Liver (tissue), 9 donors: ENCODE data around the gene TRABD. TPM values are rescaled to one million over a fixed set of nuclear protein-coding genes. Genes with fewer than 3 reads are reported as not detected.

ENCODE experiments used
- DNase-seq: peaks from one replicate; pipeline ENCODE4 v3.0.0-alpha.2; 2017; ENCODE audit warnings: low spot score
- H3K27ac ChIP-seq, 2 donors: one replicate each; pipeline ENCODE4 v1.7.0; 2013; ENCODE audit warnings: inconsistent platforms in 2 of 2, low read length in 2 of 2, control low read depth in 1 of 2, low read depth in 1 of 2, mild to moderate bottlenecking in 1 of 2
- H3K27me3 ChIP-seq, 4 donors: one replicate each; pipeline versions ENCODE4 v1.6.1 to v1.7.0; 2013; ENCODE audit warnings: low read length in 3 of 4, inconsistent platforms in 1 of 4, mild to moderate bottlenecking in 1 of 4, moderate library complexity in 1 of 4; ENCODE audit not compliant: control insufficient read depth in 4 of 4, insufficient read depth in 4 of 4
- H3K36me3 ChIP-seq, 4 donors: one replicate each; pipeline versions ENCODE4 v1.6.1 to v1.7.0; 2013; ENCODE audit warnings: low read length in 3 of 4, mild to moderate bottlenecking in 3 of 4, low read depth in 1 of 4, moderate library complexity in 1 of 4; ENCODE audit not compliant: control insufficient read depth in 4 of 4, insufficient read depth in 3 of 4
- H3K4me1 ChIP-seq, 4 donors: one replicate each; pipeline versions ENCODE4 v1.6.1 to v1.7.0; 2013; ENCODE audit warnings: low read length in 3 of 4, mild to moderate bottlenecking in 3 of 4, moderate library complexity in 1 of 4; ENCODE audit not compliant: control insufficient read depth in 4 of 4, insufficient read depth in 4 of 4
- H3K4me3 ChIP-seq, 3 donors: one replicate each; pipeline versions ENCODE4 v1.6.1 to v1.7.0; 2013; ENCODE audit warnings: low read length in 3 of 3, control low read depth in 1 of 3, low read depth in 1 of 3, mild to moderate bottlenecking in 1 of 3
- H3K9ac ChIP-seq, 2 donors: one replicate each; pipeline ENCODE4 v1.7.0; 2013; ENCODE audit warnings: low read length in 2 of 2, mild to moderate bottlenecking in 2 of 2, moderate library complexity in 2 of 2, control low read depth in 1 of 2, low read depth in 1 of 2
- H3K9me3 ChIP-seq, 4 donors: one replicate each; pipeline versions ENCODE4 v1.6.1 to v1.7.0; 2013; ENCODE audit warnings: low read length in 3 of 4; ENCODE audit not compliant: control insufficient read depth in 4 of 4
- CTCF ChIP-seq: fragments of 150-350 bp; IDR thresholded peaks from 2 replicates; pipeline ENCODE4 v1.5.1; 2017; ENCODE audit warnings: improper control_type of control experiment, low read depth, low read length; ENCODE audit not compliant: missing input control
- EGR1 ChIP-seq, 2 donors: IDR thresholded peaks; 2 replicates each; pipeline ENCODE4 v1.6.1; 2016 to 2018; ENCODE audit warnings: antibody characterized with exemption in 2 of 2, low read depth in 2 of 2
- FOXA1 ChIP-seq: IDR thresholded peaks from 2 replicates; pipeline ENCODE4 v1.6.1; 2016; ENCODE audit warnings: antibody characterized with exemption
- FOXA2 ChIP-seq: IDR thresholded peaks from 2 replicates; pipeline ENCODE4 v1.6.1; 2016; ENCODE audit warnings: antibody characterized with exemption
- HNF4A ChIP-seq, 2 donors: conservative IDR thresholded peaks; 2 replicates each; pipeline ENCODE4 v1.6.1; 2016; ENCODE audit warnings: antibody characterized with exemption in 2 of 2, mild to moderate bottlenecking in 2 of 2
- HNF4G ChIP-seq: IDR thresholded peaks from 2 replicates; pipeline ENCODE4 v1.6.1; 2016; ENCODE audit warnings: antibody characterized with exemption
- JUND ChIP-seq, 2 donors: IDR thresholded peaks; 2 replicates each; pipeline ENCODE4 v1.6.1; 2016; ENCODE audit warnings: antibody characterized with exemption in 2 of 2
- MAX ChIP-seq: IDR thresholded peaks from 2 replicates; pipeline ENCODE4 v1.6.1; 2016; ENCODE audit warnings: antibody characterized with exemption
- NR2F2 ChIP-seq: IDR thresholded peaks from 2 replicates; pipeline ENCODE4 v1.6.1; 2016; ENCODE audit warnings: antibody characterized with exemption
- RAD21 ChIP-seq, 2 donors: IDR thresholded peaks; 2 replicates each; pipeline ENCODE4 v1.6.1; 2016; ENCODE audit warnings: antibody characterized with exemption in 2 of 2, mild to moderate bottlenecking in 2 of 2
- REST ChIP-seq: IDR thresholded peaks from 2 replicates; pipeline ENCODE4 v1.6.1; 2016; ENCODE audit warnings: antibody characterized with exemption, mild to moderate bottlenecking
- RXRA ChIP-seq, 2 donors: IDR thresholded peaks; 2 replicates each; pipeline ENCODE4 v1.6.1; 2017 to 2018; ENCODE audit warnings: antibody characterized with exemption in 2 of 2, mild to moderate bottlenecking in 1 of 2
- SP1 ChIP-seq: IDR thresholded peaks from 2 replicates; pipeline ENCODE4 v1.6.1; 2018; ENCODE audit warnings: antibody characterized with exemption, mild to moderate bottlenecking
- TAF1 ChIP-seq: conservative IDR thresholded peaks from 2 replicates; pipeline ENCODE4 v1.6.1; 2016; ENCODE audit warnings: antibody characterized with exemption, mild to moderate bottlenecking
- YY1 ChIP-seq: IDR thresholded peaks from 2 replicates; pipeline ENCODE4 v1.6.1; 2016; ENCODE audit warnings: antibody characterized with exemption, mild to moderate bottlenecking
- ZBTB33 ChIP-seq: IDR thresholded peaks from 2 replicates; pipeline ENCODE4 v1.6.1; 2016; ENCODE audit warnings: antibody characterized with exemption
- WGBS: extraction: QIAGEN DNeasy Blood & Tissue Kit; methylation state at CpG from one replicate; pipeline ENCODE4 v1.1.7; 2013; 5-methylcytosine and 5-hydroxymethylcytosine counted together
- polyA plus RNA-seq, 2 donors: library from polyadenylated mRNA; stranded (reverse) in 1 of 2; unstranded in 1 of 2; fragments of 200-250 nt in 1 of 2; fragments of >200 nt in 1 of 2; fragmentation: Nextera tagmentation in 1 of 2; extraction: Ambion mirVana in 1 of 2; gene quantifications; one replicate each; pipeline versions ENCODE4 v1.2.1 to v1.2.3, GENCODE V29; 2013 to 2015
- total RNA-seq, 2 donors: library from RNA; depleted of rRNA; stranded (reverse); fragments of >200 nt; gene quantifications; one replicate each; pipeline ENCODE4 v1.2.3, GENCODE V29; 2014
- donor health status: healthy.
- donor health status: healthy.
- donor health status: healthy.
- donor health status: healthy.
- donor health status: healthy.

TRABD gene
- total and polyA plus RNA-seq, 4 donors: 10.5 to 29.7 (median 16.4) TPM

GRCh38 chr22:50175921-50176849 is 9.5 kb upstream of the TRABD start (continued):
- TF ChIP-seq HNF4A (conservative IDR thresholded peaks at IDR 0.05) (no peak), HNF4G (no peak), SP1 (no peak), MAX (no peak), FOXA2 (no peak)

- no peak for DNase-seq
- TF ChIP-seq EGR1 (IDR thresholded peaks at IDR 0.05; ENCODE audit: low read depth in 2 of 2) (no peak), YY1 (no peak), RXRA (IDR thresholded peaks at IDR 0.05) (no peak), HNF4A (conservative IDR thresholded peaks at IDR 0.05) (no peak), REST (no peak), SP1 (no peak)
- Histone ChIP-seq H3K27ac (no peak overlapping the region), H3K36me3 (peaks cover 0 to 7% (median 0%) of the 10 kb centered on the region in 4 donors), H3K9me3 (no peaks in the 10 kb centered on the region), H3K27me3 (no peaks in the 10 kb centered on the region), H3K9ac (no peak overlapping the region), H3K4me3 (no peak overlapping the region), H3K4me1 (peaks cover 0 to 5% (median 3%) of the 10 kb centered on the region in 4 donors)
- WGBS: 98% methylated on average over 76 of the region's 76 CpGs
These were observed 8.7 kb upstream of the TRABD start for GRCh38 chr22:50176850-50177536.

GRCh38 chr22:50177537-50178470 is 7.9 kb upstream of the TRABD start:
- no peak overlapping the region for H3K9ac ChIP-seq
- H3K9me3 ChIP-seq: no peaks in the 10 kb centered on the region
- H3K4me3 ChIP-seq: no peak overlapping the region
- DNase-seq: no peak
- H3K27me3 ChIP-seq: no peaks in the 10 kb centered on the region
- no peak overlapping the region for H3K27ac ChIP-seq
- peaks cover 0 to 4% (median 0%) of the 10 kb centered on the region in 4 donors for H3K4me1 ChIP-seq
- H3K36me3 ChIP-seq: peaks cover 0 to 7% (median 0%) of the 10 kb centered on the region in 4 donors
- no peak for TF ChIP-seq RAD21 (IDR thresholded peaks at IDR 0.05)
- no peak for TF ChIP-seq MAX
- no peak for TF ChIP-seq FOXA1
- TF ChIP-seq TAF1: no peak
- no peak for TF ChIP-seq SP1
- TF ChIP-seq CTCF: no peak
- no peak for TF ChIP-seq EGR1 (IDR thresholded peaks at IDR 0.05; ENCODE audit: low read depth in 2 of 2)
- no peak for TF ChIP-seq ZBTB33
- TF ChIP-seq JUND (IDR thresholded peaks at IDR 0.05): no peak
- no peak for TF ChIP-seq RXRA (IDR thresholded peaks at IDR 0.05)
- no peak for TF ChIP-seq NR2F2
- TF ChIP-seq FOXA2: no peak
- TF ChIP-seq YY1: no peak
- WGBS: 82% methylated on average over 98 of the region's 98 CpGs
